Measurements from ENCODE around the gene COL9A1.

The COL9A1 gene

DNA sequence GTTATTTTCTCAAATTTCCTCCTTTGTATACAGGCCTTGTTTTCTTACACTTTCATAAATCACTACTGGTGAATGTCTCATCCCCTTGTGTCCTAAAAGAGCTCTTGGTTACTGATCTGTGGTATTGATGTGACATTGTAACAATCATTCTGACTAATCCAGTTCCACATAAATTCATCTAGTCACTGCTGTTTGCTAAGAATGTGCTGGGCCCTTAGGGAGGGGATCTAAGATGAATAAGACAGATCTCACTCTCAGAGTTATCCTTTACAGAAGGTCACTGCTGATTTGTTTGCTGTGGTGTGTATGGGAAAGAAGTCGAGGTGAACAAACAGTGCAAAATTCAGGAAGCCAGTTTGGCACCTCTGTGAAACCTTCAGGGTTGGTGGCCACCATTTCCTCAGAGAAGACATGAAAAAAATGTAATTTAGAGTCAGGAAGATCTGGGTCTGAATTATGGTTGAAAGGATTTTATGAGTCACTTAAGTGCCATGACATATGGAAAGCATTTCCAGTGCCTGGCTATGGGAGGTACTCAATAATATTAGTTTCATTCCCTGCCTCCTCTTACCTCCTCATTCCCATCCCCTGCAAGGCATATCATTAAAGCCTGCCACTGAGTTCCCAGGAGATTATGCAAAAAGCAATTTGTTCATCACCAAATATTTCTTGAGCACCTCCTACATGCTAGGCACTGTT lies 121.8 kb downstream of the COL9A1 start:
- no peaks in the 10 kb centered on the region for H3K36me3 Mint-ChIP-seq (ENCODE audit: low read depth)
- H3K4me3 Mint-ChIP-seq = no peak overlapping the region
- no peaks in the 10 kb centered on the region for H3K9me3 Mint-ChIP-seq
- H3K4me1 Mint-ChIP-seq (ENCODE audit: low read depth) = no peaks in the 10 kb centered on the region
- H3K27ac Mint-ChIP-seq = peak overlapping the region; percentile 37
- no peaks in the 10 kb centered on the region for H3K27me3 Mint-ChIP-seq

DNA sequence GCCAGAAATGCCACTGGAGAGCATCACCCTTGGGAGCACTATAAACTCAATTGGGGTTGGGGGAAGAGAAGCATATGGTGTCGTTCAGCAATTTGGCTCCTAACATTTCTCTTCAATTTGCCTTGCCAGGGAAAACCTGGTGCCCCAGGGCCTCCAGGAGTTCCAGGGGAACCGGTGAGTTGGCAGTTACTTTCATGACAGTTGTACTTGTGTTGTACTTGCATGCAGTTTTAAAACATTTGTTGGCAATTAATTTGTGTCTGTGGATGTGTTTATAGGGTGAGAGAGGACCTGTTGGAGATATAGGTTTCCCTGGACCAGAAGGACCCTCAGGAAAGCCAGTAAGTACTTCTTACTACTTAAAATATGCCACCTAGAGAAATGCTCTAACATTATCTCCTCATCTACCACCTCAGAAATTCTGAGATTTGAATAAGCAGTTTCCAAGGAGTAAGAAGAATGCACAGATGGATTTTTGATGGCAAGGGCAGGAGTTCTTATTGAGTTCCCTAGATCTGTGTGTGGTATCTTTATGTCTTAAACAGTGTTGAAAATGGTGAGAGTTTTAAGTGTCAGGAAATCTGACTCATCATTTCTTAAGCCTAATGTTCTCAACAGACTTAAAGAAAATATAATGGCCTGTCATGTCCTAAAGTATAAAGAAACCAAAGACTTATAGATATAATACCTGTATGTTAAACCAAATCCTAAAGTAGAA lies 122.5 kb downstream of the COL9A1 start:
- Mint-ChIP-seq H3K27ac (no peak overlapping the region), H3K4me3 (no peak overlapping the region), H3K36me3 (ENCODE audit: low read depth) (no peaks in the 10 kb centered on the region), H3K4me1 (ENCODE audit: low read depth) (no peaks in the 10 kb centered on the region), H3K9me3 (no peaks in the 10 kb centered on the region), H3K27me3 (no peaks in the 10 kb centered on the region)

DNA sequence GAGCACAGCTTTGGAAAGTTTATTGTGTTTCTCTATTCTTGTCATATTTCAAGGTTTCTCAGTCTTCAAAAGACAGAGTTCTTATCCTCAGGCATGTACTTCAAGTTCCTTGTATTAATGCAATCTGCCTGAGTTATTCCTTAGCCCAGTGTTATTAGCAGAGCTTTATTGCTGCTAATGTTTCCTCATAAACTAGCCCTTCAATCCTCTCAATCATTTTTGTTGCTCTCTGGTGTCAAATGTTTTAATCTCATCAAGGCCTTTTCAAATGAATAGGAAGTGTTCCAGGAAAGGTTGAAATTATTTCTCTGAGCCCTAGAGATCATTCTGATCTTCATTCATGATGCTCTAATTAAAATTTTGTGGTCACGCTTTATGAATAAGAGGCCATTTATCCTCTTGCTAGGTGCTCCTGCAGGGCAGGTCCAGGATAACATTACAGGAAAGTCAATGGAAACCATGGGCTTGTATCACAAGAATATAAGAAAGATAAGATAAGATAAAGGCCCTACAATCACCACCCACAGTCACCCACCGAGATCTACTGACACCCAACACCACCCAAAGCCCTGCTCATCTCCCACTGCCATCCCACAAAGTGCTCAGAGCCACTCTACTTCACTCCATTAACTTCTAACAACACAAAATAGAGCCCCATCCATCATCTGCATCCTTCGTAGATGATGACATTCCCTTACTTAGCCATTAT lies 125.9 kb downstream of the COL9A1 start:
- no peaks in the 10 kb centered on the region for H3K4me1 Mint-ChIP-seq (ENCODE audit: low read depth)
- no peaks in the 10 kb centered on the region for H3K36me3 Mint-ChIP-seq (ENCODE audit: low read depth)
- H3K4me3 Mint-ChIP-seq = no peak overlapping the region
- H3K9me3 Mint-ChIP-seq = no peaks in the 10 kb centered on the region
- H3K27me3 Mint-ChIP-seq = no peaks in the 10 kb centered on the region
- no peak overlapping the region for H3K27ac Mint-ChIP-seq

DNA sequence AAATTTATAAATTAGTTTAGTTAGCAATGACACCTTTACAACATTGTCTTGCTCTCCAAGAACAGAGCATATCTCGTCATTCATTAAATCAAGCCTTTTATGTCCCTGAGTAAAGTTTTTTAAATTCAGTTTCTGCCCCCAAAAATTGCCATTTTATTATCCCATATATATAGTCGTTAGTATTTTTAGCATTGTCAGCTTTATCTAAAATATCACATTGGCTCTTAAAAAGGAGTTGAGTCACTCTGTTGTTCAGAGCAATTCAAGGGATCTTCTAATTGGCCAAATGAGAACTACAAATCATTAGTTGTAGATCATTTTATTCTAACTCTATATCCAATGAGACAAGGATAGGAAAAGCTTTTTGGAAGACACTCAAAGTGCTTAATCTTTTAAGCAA lies 127.1 kb downstream of the COL9A1 start:
- Mint-ChIP-seq H3K4me3 (no peak overlapping the region), H3K4me1 (ENCODE audit: low read depth) (no peaks in the 10 kb centered on the region), H3K36me3 (ENCODE audit: low read depth) (no peaks in the 10 kb centered on the region), H3K27ac (no peak overlapping the region), H3K9me3 (no peaks in the 10 kb centered on the region), H3K27me3 (peaks cover 3% of the 10 kb centered on the region)

DNA sequence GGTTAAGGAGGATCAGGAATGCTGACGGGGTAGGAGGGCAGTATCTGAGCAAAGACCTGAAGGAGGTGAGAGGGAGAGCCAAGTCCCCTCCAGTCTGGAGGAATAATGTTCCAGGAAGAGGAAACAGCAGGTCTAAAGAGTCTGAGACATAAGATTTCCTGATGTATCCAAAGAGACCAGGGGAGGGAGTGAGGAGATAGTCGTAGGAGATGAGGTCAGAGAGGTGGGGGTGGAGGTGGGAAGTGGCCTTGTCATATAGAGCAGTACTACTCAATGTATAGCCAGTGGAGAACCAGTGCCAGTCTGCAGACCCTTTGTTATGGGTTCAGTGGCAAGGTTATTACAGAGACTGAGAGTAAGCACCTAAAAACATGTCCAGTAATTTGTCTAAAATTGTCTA lies 130.6 kb downstream of the COL9A1 start:
- Mint-ChIP-seq H3K9me3 (no peaks in the 10 kb centered on the region), H3K4me3 (no peak overlapping the region), H3K36me3 (ENCODE audit: low read depth) (no peaks in the 10 kb centered on the region), H3K27ac (no peak overlapping the region), H3K4me1 (ENCODE audit: low read depth) (no peaks in the 10 kb centered on the region), H3K27me3 (peaks cover 11% of the 10 kb centered on the region)

DNA sequence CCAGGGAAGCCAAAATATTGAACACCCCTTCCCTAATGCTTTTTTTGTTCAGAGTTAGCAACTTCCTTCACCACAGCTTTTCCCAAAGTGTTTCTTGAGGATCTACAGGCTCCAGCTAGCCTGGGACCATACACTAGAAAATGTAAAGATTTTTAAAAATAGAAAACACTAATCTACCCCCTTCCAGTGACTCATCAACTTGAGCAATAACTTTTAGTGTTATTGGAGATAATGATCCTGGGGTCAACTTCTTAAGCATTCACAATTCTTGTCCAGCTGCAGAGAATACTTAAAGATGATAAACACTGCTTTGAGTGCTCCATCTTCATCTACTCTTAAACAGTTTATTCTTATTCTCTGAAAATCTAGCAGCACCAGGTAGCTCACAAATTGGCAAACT lies 131.6 kb downstream of the COL9A1 start:
- Mint-ChIP-seq H3K9me3 (no peaks in the 10 kb centered on the region), H3K4me1 (ENCODE audit: low read depth) (peaks cover 3% of the 10 kb centered on the region), H3K27me3 (peaks cover 20% of the 10 kb centered on the region), H3K27ac (no peak overlapping the region), H3K4me3 (no peak overlapping the region), H3K36me3 (ENCODE audit: low read depth) (no peaks in the 10 kb centered on the region)

DNA sequence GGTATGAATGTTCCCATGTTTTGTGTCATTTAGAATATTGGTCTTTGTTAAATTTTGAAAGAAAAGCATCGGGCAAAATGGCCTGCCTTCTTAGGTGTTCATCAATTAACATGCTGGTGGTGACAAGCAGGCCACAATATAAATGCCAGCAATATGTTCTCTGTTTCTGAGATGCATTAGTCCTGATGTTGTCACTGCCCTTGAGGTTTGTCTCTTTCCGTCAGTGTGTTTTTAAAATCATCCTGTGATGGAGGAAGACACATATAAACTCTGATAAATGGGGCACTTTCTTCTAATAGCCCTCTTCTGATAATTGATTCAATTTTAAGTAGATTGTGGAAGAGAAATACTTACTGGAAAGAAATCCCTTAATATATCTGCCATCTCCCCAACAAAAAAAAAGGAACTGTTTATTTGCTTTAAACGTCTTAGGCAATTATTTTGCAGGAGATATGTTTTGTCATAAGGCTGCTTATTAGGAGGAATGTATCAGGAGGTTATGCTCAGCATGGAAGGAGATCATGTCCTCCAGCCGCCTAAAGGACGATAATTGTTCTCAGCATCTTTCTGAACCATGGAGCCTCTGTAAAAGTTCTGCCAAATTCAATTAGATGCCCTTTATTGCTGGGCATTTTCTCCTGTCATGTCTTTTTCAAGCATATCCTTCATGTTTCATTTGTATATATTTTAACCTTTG lies 134.1 kb downstream of the COL9A1 start:
- Mint-ChIP-seq H3K27me3 (peaks cover 30% of the 10 kb centered on the region), H3K4me1 (ENCODE audit: low read depth) (peaks cover 6% of the 10 kb centered on the region), H3K9me3 (no peaks in the 10 kb centered on the region), H3K4me3 (no peak overlapping the region), H3K27ac (no peak overlapping the region), H3K36me3 (ENCODE audit: low read depth) (no peaks in the 10 kb centered on the region)
